Lung (tissue), 12 donors: ENCODE measurements around the gene ZNF618. TPM values are rescaled to one million over a fixed set of nuclear protein-coding genes. Genes with fewer than 3 reads are reported as not detected.
"Not testable (repeated sequence)": the region's sequence is repeated elsewhere in the genome, so short reads cannot be mapped to it uniquely, and the experiment has no call there.

Source experiments
- ATAC-seq: fragments of 200-7000 bp; cut with Tn5 transposase; one replicate; pipeline ENCODE4 v1.9.1; 2020; ENCODE audit warnings: moderate number of reproducible peaks; ENCODE audit not compliant: insufficient read depth, low FRiP score
- DNase-seq, 3 donors: peaks; one replicate each; pipeline ENCODE4 v3.0.0-alpha.2; 2013 to 2017
- H3K27ac ChIP-seq, 2 donors: one replicate each; pipeline ENCODE4 v1.5.1; 2013; ENCODE audit warnings: mild to moderate bottlenecking in 2 of 2, moderate library complexity in 2 of 2, control low read depth in 1 of 2, inconsistent platforms in 1 of 2, low read depth in 1 of 2, low read length in 1 of 2
- H3K27me3 ChIP-seq, 3 donors: one replicate each; pipeline ENCODE4 v1.5.1; 2013; ENCODE audit warnings: low read length in 2 of 3; ENCODE audit not compliant: control insufficient read depth in 3 of 3, insufficient read depth in 3 of 3
- H3K36me3 ChIP-seq, 4 donors: one replicate each; pipeline ENCODE4 v1.5.1; 2013; ENCODE audit warnings: low read length in 4 of 4, mild to moderate bottlenecking in 1 of 4, moderate library complexity in 1 of 4; ENCODE audit not compliant: control insufficient read depth in 4 of 4, insufficient read depth in 4 of 4
- H3K4me1 ChIP-seq, 5 donors: one replicate each; pipeline ENCODE4 v1.5.1; 2013; ENCODE audit warnings: low read length in 5 of 5, mild to moderate bottlenecking in 2 of 5, moderate library complexity in 1 of 5; ENCODE audit not compliant: control insufficient read depth in 5 of 5, insufficient read depth in 5 of 5
- H3K4me3 ChIP-seq: one replicate; pipeline ENCODE4 v1.5.1; 2013; ENCODE audit warnings: mild to moderate bottlenecking, control low read depth, moderate library complexity
- H3K9ac ChIP-seq, 2 donors: one replicate each; pipeline ENCODE4 v1.5.1; 2013; ENCODE audit warnings: low read length in 2 of 2, control low read depth in 1 of 2; ENCODE audit not compliant: insufficient read depth in 1 of 2
- H3K9me3 ChIP-seq, 4 donors: one replicate each; pipeline ENCODE4 v1.5.1; 2013; ENCODE audit warnings: low read length in 3 of 4, mild to moderate bottlenecking in 1 of 4, moderate library complexity in 1 of 4; ENCODE audit not compliant: control insufficient read depth in 4 of 4, insufficient read depth in 3 of 4
- WGBS, 2 donors: extraction: QIAGEN DNeasy Blood & Tissue Kit; methylation state at CpG; one replicate each; pipeline ENCODE4 v1.1.7; 2013; 5-methylcytosine and 5-hydroxymethylcytosine counted together
- polyA plus RNA-seq, 2 donors: library from polyadenylated mRNA; stranded (reverse); fragments of 200-250 nt; gene quantifications; one replicate each; pipeline ENCODE4 v1.2.1, GENCODE V29; 2013
- total RNA-seq, 2 donors: library from RNA; depleted of rRNA in 1 of 2; stranded (reverse); fragments of >200 nt in 1 of 2; gene quantifications; one replicate each; pipeline ENCODE4 v1.2.1, GENCODE V29; 2014 to 2021
- TF ChIP-seq, protein P1 (sequence below): IDR thresholded peaks from 2 replicates; pipeline ENCODE4 v1.5.1; 2012; ENCODE audit warnings: mild to moderate bottlenecking; ENCODE audit errors: control extremely low read depth, extremely low read depth
- donor health status: control.
- donor health status: control.
- donor health status: Bipolar disorder and iron deficiency.
- donor health status: healthy.
- donor health status: DM: yes; HTN: yes; CAD: no.

The ZNF618 gene
- total and polyA plus RNA-seq, 4 donors, result 1.6 to 16.3 (median 6.0) TPM

DNA sequence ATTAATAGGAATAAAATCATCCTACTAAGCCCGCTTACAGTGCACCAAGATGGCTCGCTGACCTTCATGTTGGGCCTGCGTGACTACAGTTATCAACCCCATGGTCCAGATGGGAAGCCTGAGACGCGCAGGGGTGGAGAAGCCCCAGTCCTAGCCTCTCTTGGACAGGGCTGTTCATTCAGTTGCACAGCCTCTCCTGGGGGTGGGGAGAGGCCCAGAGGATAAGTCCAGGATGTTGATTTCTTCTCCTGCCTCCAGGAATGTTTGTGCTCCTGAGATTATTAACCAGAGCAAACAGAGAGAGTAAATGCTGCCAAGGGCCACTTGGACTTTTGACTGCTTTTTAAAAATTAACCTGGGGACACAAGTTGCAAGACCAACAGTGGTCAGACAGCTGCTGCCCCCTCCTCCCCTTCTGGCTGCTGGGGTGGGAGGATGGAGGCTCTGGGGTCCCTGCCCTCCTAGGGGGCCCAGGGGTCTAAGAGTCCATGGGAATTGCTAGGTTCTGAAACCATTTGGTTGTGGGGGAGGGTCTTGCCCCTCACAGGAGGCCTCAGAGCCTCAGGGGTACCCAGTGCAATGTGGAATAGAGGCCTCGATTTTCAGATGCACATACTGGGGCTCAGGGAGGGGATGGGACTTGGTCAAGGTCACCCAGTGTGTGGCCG is 204.8 kb downstream of the ZNF618 start:
- Histone ChIP-seq H3K27ac (peak overlapping the region in 1 of 2 donors; percentile 5), H3K36me3 (no peaks in the 10 kb centered on the region), H3K27me3 (no peaks in the 10 kb centered on the region), H3K4me3 (no peak overlapping the region), H3K4me1 (peaks cover 0 to 20% (median 4%) of the 10 kb centered on the region in 5 donors), H3K9ac (no peak overlapping the region), H3K9me3 (no peaks in the 10 kb centered on the region)
- 72 to 83% methylated on average over 7 of the region's 7 CpGs for WGBS, 2 donors
- DNase-seq (peak; percentile 71 to 87 (median 75)), ATAC-seq (peak; percentile 43)
- TF ChIP-seq, protein P1, sequence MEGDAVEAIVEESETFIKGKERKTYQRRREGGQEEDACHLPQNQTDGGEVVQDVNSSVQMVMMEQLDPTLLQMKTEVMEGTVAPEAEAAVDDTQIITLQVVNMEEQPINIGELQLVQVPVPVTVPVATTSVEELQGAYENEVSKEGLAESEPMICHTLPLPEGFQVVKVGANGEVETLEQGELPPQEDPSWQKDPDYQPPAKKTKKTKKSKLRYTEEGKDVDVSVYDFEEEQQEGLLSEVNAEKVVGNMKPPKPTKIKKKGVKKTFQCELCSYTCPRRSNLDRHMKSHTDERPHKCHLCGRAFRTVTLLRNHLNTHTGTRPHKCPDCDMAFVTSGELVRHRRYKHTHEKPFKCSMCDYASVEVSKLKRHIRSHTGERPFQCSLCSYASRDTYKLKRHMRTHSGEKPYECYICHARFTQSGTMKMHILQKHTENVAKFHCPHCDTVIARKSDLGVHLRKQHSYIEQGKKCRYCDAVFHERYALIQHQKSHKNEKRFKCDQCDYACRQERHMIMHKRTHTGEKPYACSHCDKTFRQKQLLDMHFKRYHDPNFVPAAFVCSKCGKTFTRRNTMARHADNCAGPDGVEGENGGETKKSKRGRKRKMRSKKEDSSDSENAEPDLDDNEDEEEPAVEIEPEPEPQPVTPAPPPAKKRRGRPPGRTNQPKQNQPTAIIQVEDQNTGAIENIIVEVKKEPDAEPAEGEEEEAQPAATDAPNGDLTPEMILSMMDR, result no peak

DNA sequence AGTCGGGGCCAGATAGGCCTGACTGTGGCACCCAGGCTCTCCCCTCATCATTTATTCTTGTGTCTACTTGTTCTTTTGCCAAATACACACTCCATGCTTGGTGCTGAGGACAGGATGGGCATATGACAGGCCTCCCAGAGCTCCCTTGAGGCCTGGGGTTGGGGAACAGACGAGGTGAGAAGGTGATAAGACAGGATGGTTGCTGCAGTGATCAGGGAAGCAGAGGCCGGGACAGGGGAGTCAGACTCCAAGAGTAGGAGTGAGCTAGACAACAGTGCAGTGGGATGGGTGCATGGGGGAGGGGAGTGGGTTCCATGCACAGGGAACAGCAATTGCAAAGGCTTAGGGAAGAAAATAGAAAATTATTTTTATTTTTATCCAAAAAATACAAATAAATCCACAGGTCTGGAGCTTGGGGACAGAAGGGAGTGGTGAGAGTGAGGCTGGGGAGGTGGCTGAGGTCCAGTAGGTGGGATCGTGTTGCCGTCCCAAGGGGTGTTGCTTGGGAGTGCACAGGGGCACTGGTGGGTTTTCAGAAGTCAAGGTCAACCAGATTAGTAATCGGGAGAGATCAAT is 205.4 kb downstream of the ZNF618 start:
- no peak for ATAC-seq
- no peak overlapping the region for H3K9ac ChIP-seq
- TF ChIP-seq, protein P1, result no peak

DNA sequence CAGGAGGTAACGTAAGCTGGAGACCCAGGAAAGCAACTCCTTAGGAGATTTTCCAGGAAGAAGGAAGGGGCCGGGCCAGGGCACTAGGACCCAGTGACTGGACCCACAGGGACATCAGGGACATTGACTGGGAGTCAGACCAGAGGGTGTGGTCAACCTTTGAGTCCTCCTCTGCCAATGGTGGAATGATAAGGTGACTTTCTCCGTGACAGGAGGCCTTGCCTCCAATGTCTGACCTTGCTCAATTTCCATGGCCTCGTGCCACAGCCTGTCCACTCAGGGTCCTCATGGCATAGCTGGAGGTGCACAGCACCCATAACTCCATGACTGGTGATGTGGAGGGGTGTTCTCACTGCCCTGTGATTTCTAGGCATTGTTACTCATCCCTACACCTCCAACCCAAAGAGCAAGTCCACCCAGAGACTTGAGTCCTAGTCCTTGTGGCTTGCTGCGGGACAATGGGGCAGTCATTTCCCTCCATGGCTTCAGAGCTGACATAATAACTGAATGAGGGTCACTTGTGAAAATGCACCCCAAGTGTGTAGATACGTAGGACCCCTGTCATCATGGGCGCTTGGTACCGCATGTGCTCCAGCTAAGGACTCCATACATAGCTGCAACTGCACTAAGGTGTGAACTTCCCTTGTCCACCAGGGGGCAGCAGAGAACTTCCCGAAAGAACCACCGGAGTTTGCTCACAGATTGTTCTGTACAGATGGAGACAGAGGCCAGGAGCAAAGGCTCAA is 206.1 kb downstream of the ZNF618 start:
- TF ChIP-seq, protein P1, result peak; percentile 57
- H3K27ac ChIP-seq, result no peak overlapping the region
- H3K9me3 ChIP-seq, result no peaks in the 10 kb centered on the region
- H3K9ac ChIP-seq, result no peak overlapping the region
- ATAC-seq (peak; percentile 66), DNase-seq (peak; percentile 93 to 96 (median 95))
- H3K27me3 ChIP-seq, result no peaks in the 10 kb centered on the region
- peaks cover 0 to 20% (median 4%) of the 10 kb centered on the region in 5 donors for H3K4me1 ChIP-seq
- H3K4me3 ChIP-seq, result no peak overlapping the region
- WGBS, 2 donors, result 47 to 48% methylated on average over 10 of the region's 10 CpGs
- H3K36me3 ChIP-seq, result no peaks in the 10 kb centered on the region

More for the DNA sequence above, 205.4 kb downstream of the ZNF618 start:
- DNase-seq, result no peak
- Histone ChIP-seq H3K4me1 (peaks cover 0 to 20% (median 4%) of the 10 kb centered on the region in 5 donors), H3K27ac (peak overlapping the region in 1 of 2 donors; percentile 5), H3K27me3 (no peaks in the 10 kb centered on the region), H3K36me3 (no peaks in the 10 kb centered on the region), H3K9me3 (no peaks in the 10 kb centered on the region), H3K4me3 (no peak overlapping the region)
- WGBS, 2 donors, result 72 to 84% methylated on average over 6 of the region's 6 CpGs

DNA sequence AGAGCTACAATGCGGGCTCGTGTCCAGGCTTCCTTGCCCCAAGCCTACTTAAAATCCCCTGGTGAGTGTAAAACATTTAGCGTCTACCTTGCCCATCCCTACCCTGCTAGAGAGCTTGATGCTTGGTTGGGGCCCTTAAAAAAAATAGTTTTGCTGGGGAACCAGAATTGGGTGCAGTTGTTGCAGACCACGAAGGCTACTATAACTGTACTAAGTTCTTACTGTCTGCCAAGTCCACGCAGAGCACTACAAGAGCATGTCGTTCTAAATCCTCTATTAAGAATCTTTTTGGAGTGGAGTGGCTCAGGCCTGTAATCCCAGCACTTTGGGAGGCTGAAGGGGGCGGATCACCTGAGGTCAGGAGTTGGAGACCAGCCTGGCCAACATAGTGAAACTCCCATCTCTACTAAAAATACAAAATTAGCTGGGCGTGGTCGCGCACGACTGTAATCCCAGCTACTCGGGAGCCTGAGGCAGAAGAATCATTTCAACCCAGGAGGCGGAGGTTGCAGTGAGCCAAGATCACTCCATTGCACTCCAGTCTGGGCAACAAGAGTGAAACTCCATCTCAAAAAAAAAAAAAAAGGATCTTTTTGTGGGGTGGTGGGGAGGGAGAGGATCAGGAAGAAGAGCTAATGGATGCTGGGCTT is 206.8 kb downstream of the ZNF618 start:
- DNase-seq, H3K27me3 ChIP-seq: not testable (repeated sequence)
- WGBS, 2 donors, result 52 to 65% methylated on average over 13 of the region's 13 CpGs

More for the DNA sequence above, 206.8 kb downstream of the ZNF618 start:
- H3K36me3 ChIP-seq, H3K4me3 ChIP-seq, ATAC-seq, H3K9ac ChIP-seq, H3K9me3 ChIP-seq, H3K27ac ChIP-seq: not testable (repeated sequence)
- H3K4me1 ChIP-seq, result peaks cover 0 to 17% (median 4%) of the 10 kb centered on the region in 5 donors
